HCT116 (cell line): Measurements from ENCODE around the gene ENPP5. TPM values are rescaled to one million over a fixed set of nuclear protein-coding genes. Genes with fewer than 3 reads are reported as not detected.

ENCODE experiments used
- ATAC-seq: fragments of 200-7000 bp; cut with Tn5 transposase; 2 replicates; pipeline ENCODE4 v1.9.1; 2020; ENCODE audit warnings: mild to moderate bottlenecking, moderate library complexity
- Bru-seq: library from RNA; stranded (reverse); fragments of 400-500 nt; gene quantifications from one replicate; lab custom pipeline; 2021; lab: Mats Ljungman, UMichigan
- BruChase-seq, 2 experiments: library from RNA; stranded (reverse); fragments of 400-500 nt; gene quantifications; one replicate each; lab custom pipeline; 2021; lab: Mats Ljungman, UMichigan
- BruUV-seq: library from RNA; stranded (reverse); fragments of 400-500 nt; replicated peaks from 2 replicates; lab custom pipeline; 2021; lab: Mats Ljungman, UMichigan
- CTCF ChIA-PET: fragments of 300-600 bp; sonication (Branson Sonifier 250); formaldehyde crosslinking; loops from one replicate; lab custom pipeline; 2021; ENCODE audit warnings: antibody characterized with exemption; lab: Charles Lee
- POLR2A ChIA-PET: fragments of 300-600, 350-600 bp; sonication (Branson Sonifier 250); formaldehyde crosslinking; loops from one replicate; lab custom pipeline; 2021; ENCODE audit warnings: antibody characterized with exemption; lab: Charles Lee
- RAD21 ChIA-PET, 2 experiments: fragments of 300-600 bp; sonication (Branson Sonifier 250); formaldehyde crosslinking; loops; one replicate each; lab custom pipeline; 2023; ENCODE audit warnings: low total read pairs in 2 of 2; ENCODE audit not compliant: uncharacterized antibody in 2 of 2, unreplicated experiment in 2 of 2, low non-redundant PET in 1 of 2; lab: Charles Lee
- DNase-seq: peaks from one replicate; pipeline ENCODE4 v3.0.0-alpha.2; 2010; ENCODE audit warnings: low read depth, low spot score
- H2AFZ ChIP-seq: fragments of 200-600 bp; shearing (Covaris generic), sonication (generic); 2 replicates; pipeline ENCODE4 v1.6.1; 2017; ENCODE audit warnings: low read depth, mixed run types, mixed read lengths, antibody characterized with exemption, low read length; ENCODE audit not compliant: poor library complexity, severe bottlenecking
- H3K27ac ChIP-seq: 2 replicates; pipeline ENCODE4 v1.5.1; 2012; ENCODE audit warnings: low read depth, low read length
- H3K27me3 ChIP-seq: fragments of 200-600 bp; sonication (generic); 2 replicates; pipeline ENCODE4 v1.6.1; 2016; ENCODE audit warnings: mixed run types, low read length, mixed read lengths; ENCODE audit not compliant: insufficient read depth
- H3K36me3 ChIP-seq, 2 experiments: fragments of 200-500 bp in 1 of 2; fragments of 200-600 bp in 1 of 2; sonication (Bioruptor generic) in 1 of 2; sonication (generic) in 1 of 2; 2 replicates each; pipeline versions ENCODE4 v1.5.1 to v1.6.1; 2014 to 2016; ENCODE audit warnings: low read length in 2 of 2, inconsistent platforms in 1 of 2, mixed read lengths in 1 of 2, mixed run types in 1 of 2; ENCODE audit not compliant: insufficient read depth in 2 of 2, control insufficient read depth in 1 of 2
- H3K4me1 ChIP-seq, 2 experiments: fragments of 200-600 bp in 1 of 2; sonication (generic) in 1 of 2; 2 replicates each; pipeline versions ENCODE4 v1.5.1 to v1.6.1; 2012 to 2017; ENCODE audit warnings: low read length in 2 of 2, inconsistent platforms in 1 of 2, mild to moderate bottlenecking in 1 of 2, mixed read lengths in 1 of 2, mixed run types in 1 of 2, moderate library complexity in 1 of 2; ENCODE audit not compliant: insufficient read depth in 2 of 2, control insufficient read depth in 1 of 2
- H3K4me2 ChIP-seq: fragments of 200-600 bp; sonication (generic); 2 replicates; pipeline ENCODE4 v1.6.1; 2017; ENCODE audit warnings: mixed run types, low read length, mixed read lengths
- H3K4me3 ChIP-seq, 2 experiments: fragments of 200-600 bp in 1 of 2; sonication (generic) in 1 of 2; replicated peaks in 1 of 2; 2 replicates each; pipeline ENCODE4 v1.5.1; 2011 to 2016; ENCODE audit warnings: low read length in 2 of 2, control low read depth in 1 of 2, low read depth in 1 of 2, mild to moderate bottlenecking in 1 of 2, mixed read lengths in 1 of 2, mixed run types in 1 of 2
- H3K79me2 ChIP-seq: fragments of 200-600 bp; sonication (generic); 2 replicates; pipeline ENCODE4 v1.6.1; 2017; ENCODE audit warnings: mild to moderate bottlenecking, mixed run types, low read length, moderate library complexity, mixed read lengths; ENCODE audit not compliant: insufficient read depth
- H3K9ac ChIP-seq: fragments of 200-600 bp; sonication (generic); 2 replicates; pipeline ENCODE4 v1.6.1; 2016; ENCODE audit warnings: low read length, mixed read lengths
- H3K9me2 ChIP-seq: fragments of 200-600 bp; sonication (generic), shearing (Covaris generic); 2 replicates; pipeline ENCODE4 v1.6.1; 2017; ENCODE audit warnings: mixed run types, mild to moderate bottlenecking, moderate library complexity; ENCODE audit not compliant: insufficient read depth
- H3K9me3 ChIP-seq, 2 experiments: fragments of 200-500 bp in 1 of 2; fragments of 200-600 bp in 1 of 2; sonication (Bioruptor generic) in 1 of 2; sonication (generic) in 1 of 2; 2 replicates each; pipeline ENCODE4 v1.6.1; 2014 to 2017; ENCODE audit warnings: low read length in 2 of 2, mixed read lengths in 2 of 2, inconsistent platforms in 1 of 2, low read depth in 1 of 2, mild to moderate bottlenecking in 1 of 2, mixed run types in 1 of 2, moderate library complexity in 1 of 2; ENCODE audit not compliant: control insufficient read depth in 1 of 2, insufficient read depth in 1 of 2
- H4K20me1 ChIP-seq: fragments of 200-600 bp; sonication (generic), shearing (Covaris generic); 2 replicates; pipeline ENCODE4 v1.6.1; 2017; ENCODE audit warnings: mixed run types, mild to moderate bottlenecking, moderate library complexity; ENCODE audit not compliant: insufficient read depth
- CBX3 ChIP-seq: IDR thresholded peaks from 2 replicates; pipeline ENCODE4 v1.6.1; 2012; ENCODE audit warnings: low read depth
- CEBPB ChIP-seq: IDR thresholded peaks from 2 replicates; pipeline ENCODE4 v1.6.1; 2012; ENCODE audit warnings: low read depth
- EGR1 ChIP-seq: IDR thresholded peaks from 2 replicates; pipeline ENCODE4 v1.6.1; 2012; ENCODE audit warnings: low read depth
- ELF1 ChIP-seq: IDR thresholded peaks from 2 replicates; pipeline ENCODE4 v1.6.1; 2012; ENCODE audit warnings: low read depth, borderline replicate concordance
- EZH2phosphoT487 ChIP-seq: fragments of 200-600 bp; IDR thresholded peaks from 2 replicates; pipeline ENCODE4 v1.6.1; 2018; ENCODE audit warnings: antibody characterized with exemption, borderline replicate concordance
- POLR2A ChIP-seq: IDR thresholded peaks from 2 replicates; pipeline ENCODE4 v1.7.0; 2011; ENCODE audit warnings: borderline replicate concordance; ENCODE audit not compliant: insufficient read depth, insufficient read length; ENCODE audit errors: extremely low read depth
- POLR2AphosphoS5 ChIP-seq: IDR thresholded peaks from 2 replicates; pipeline ENCODE4 v1.6.1; 2011; ENCODE audit warnings: mild to moderate bottlenecking, low read depth, low read length, moderate library complexity
- RAD21 ChIP-seq: IDR thresholded peaks from 2 replicates; pipeline ENCODE4 v1.6.1; 2012; ENCODE audit warnings: low read depth, mild to moderate bottlenecking
- SRF ChIP-seq: IDR thresholded peaks from 2 replicates; pipeline ENCODE4 v1.6.1; 2012; ENCODE audit warnings: low read depth
- TCF7L2 ChIP-seq: IDR thresholded peaks from 2 replicates; pipeline ENCODE4 v1.7.0; 2011; ENCODE audit warnings: borderline replicate concordance, inconsistent platforms; ENCODE audit not compliant: insufficient read depth, insufficient read length; ENCODE audit errors: extremely low read depth
- YY1 ChIP-seq: IDR thresholded peaks from 2 replicates; pipeline ENCODE4 v1.6.1; 2011; ENCODE audit warnings: low read length, low read depth, moderate library complexity, mild to moderate bottlenecking; ENCODE audit not compliant: insufficient replicate concordance; ENCODE audit errors: extremely low read depth
- ZNF274 ChIP-seq: fragments of 200-500 bp; sonication (Bioruptor generic); IDR thresholded peaks from 2 replicates; pipeline ENCODE4 v1.6.1; 2014; ENCODE audit warnings: mild to moderate bottlenecking, low read depth, low read length, inconsistent platforms
- intact Hi-C: fragments of 100-400 bp; cut with micrococcal nuclease; formaldehyde crosslinking; loops from 2 replicates; pipeline ENCODE4 v1.10.0; 2022
- long read RNA-seq: library from polyadenylated mRNA; unstranded; transcript quantifications from one replicate; pipeline ENCODE4 v2.0.0, GENCODE V29; 2021; ENCODE audit not compliant: unreplicated experiment
- polyA plus RNA-seq: library from polyadenylated mRNA; unstranded; fragments of >200 nt; gene quantifications from 2 replicates; pipeline ENCODE4 v1.2.1, GENCODE V29; 2012; ENCODE audit warnings: missing spikeins
- total RNA-seq: library from RNA; stranded (reverse); gene quantifications from one replicate; pipeline ENCODE4 v1.2.1, GENCODE V29; 2021; ENCODE audit not compliant: unreplicated experiment
- TF ChIP-seq, protein P1 (sequence below), 3 experiments: fragments of 200-600 bp in 1 of 3; sonication (generic) in 1 of 3; IDR thresholded peaks in 2 of 3; conservative IDR thresholded peaks in 1 of 3; 2 replicates each; pipeline ENCODE4 v1.5.1; 2012 to 2017; ENCODE audit warnings: low read depth in 2 of 3, low read length in 2 of 3, antibody characterized with exemption in 1 of 3, borderline replicate concordance in 1 of 3, control low read depth in 1 of 3, mild to moderate bottlenecking in 1 of 3, mixed read lengths in 1 of 3, mixed run types in 1 of 3, moderate library complexity in 1 of 3; ENCODE audit not compliant: insufficient read depth in 1 of 3
- TF ChIP-seq, protein P2 (sequence below): IDR thresholded peaks from 2 replicates; pipeline ENCODE4 v1.6.1; 2012
- TF ChIP-seq, protein P3 (sequence below): IDR thresholded peaks from 2 replicates; pipeline ENCODE4 v1.6.1; 2011; ENCODE audit warnings: mild to moderate bottlenecking, low read length, moderate library complexity; ENCODE audit not compliant: insufficient replicate concordance; ENCODE audit errors: extremely low read depth

Gene ENPP5, protein sequence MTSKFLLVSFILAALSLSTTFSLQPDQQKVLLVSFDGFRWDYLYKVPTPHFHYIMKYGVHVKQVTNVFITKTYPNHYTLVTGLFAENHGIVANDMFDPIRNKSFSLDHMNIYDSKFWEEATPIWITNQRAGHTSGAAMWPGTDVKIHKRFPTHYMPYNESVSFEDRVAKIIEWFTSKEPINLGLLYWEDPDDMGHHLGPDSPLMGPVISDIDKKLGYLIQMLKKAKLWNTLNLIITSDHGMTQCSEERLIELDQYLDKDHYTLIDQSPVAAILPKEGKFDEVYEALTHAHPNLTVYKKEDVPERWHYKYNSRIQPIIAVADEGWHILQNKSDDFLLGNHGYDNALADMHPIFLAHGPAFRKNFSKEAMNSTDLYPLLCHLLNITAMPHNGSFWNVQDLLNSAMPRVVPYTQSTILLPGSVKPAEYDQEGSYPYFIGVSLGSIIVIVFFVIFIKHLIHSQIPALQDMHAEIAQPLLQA
- total RNA-seq (4.5 TPM), Bru-seq, nascent RNA (percentile 58 among the genes with signal in this experiment), BruChase-seq, experiment 1, labeled RNA remaining after a 6-hour chase (percentile 48 among the genes with signal in this experiment), BruChase-seq, experiment 2, labeled RNA remaining after a 2-hour chase (percentile 72 among the genes with signal in this experiment)
- 2.0 and 3.5 TPM in 2 replicates for polyA plus RNA-seq
- long read RNA-seq, transcript ENPP5-201 (4 exons, 2,544 nt) = major isoform, 12 of 22 reads
- long read RNA-seq, partial matches to known transcripts = 1 of 22 reads
- long read RNA-seq, other reads (novel, unspliced or antisense) = 6 of 22 reads

DNA sequence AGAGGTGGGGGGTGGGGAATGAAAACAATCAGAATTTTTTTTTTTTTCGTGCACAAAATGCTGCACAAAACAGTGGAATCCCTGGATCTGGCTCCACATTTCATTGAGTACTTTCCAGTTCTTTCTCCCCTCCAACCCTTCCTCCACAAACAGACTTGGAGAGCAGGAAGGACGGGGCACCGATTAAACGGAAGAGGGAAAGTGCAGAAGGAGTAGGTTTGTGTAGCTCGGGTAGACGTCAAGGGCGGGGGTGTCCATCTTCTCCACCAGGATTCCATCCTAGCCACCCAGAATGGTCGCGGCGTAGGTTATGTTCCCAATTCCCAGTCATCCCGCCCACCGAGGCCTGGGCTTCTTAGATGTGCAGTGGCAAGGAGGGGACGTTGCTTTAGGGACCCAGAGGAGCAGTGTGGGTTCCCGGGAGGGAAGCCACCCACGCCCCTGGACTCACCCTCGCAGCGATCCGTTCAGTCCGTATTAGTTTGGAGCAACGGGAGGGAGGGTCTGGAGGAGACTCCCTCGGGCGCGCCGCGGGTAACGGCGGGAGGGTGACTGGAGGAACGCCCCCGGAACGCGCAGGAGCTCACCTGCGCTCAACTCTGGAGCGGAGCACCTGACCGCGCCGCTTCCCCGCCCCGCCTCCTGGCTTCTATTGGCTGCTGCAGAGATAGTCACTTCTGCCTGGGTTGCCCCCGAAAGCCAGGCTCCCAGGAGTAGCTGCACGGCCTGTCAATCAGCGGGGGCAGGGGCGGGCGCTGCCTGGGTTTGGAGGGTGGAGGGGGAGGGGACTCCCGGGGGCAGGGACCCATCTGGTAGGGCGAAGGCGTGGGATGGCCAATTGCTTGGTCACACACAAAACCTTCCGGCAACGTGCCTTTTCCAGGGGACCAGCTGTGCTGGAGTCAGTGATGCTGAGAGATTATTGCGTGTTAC is at the start of gene ENPP5:
Gene ENPP5, minus strand, starts transcription at position 624 of the 933 bp plus-strand sequence. CDS start 2,718 bp downstream, outside the sequence.
- Histone ChIP-seq H3K9me2 (no peaks in the 10 kb centered on the region), H4K20me1 (no peaks in the 10 kb centered on the region), H3K4me3 (peak within 1 kb of the TSS; percentile 79 to 88), H3K27ac (peak within 1 kb of the TSS; percentile 41; the same call in 1 of the 2 replicates), H3K4me2 (peak within 1 kb of the TSS; percentile 74), H3K9ac (peak within 1 kb of the TSS; percentile 67), H3K36me3 (no peaks in the 10 kb centered on the region), H3K27me3 (no peaks in the 10 kb centered on the region), H3K4me1 (peaks cover 0 to 13% of the 10 kb centered on the region in 2 experiments; a peak in 3 of 4 replicates), H2AFZ (peak within 1 kb of the TSS; percentile 81), H3K9me3 (no peaks in the 10 kb centered on the region), H3K79me2 (no peaks in the 10 kb centered on the region)
- POLR2A ChIA-PET = interaction anchor here (1.0 kb wide), 2 partner anchors 10 to 42 kb away, joined by 4 to 5 read pairs; no protein-coding TSS in a partner anchor
- no TSS peak for BruUV-seq
- RAD21 ChIA-PET = no interaction called here
- CTCF ChIA-PET = interaction anchor here (1.1 kb wide), 1 partner anchor 80 kb away, joined by 5 read pairs; no protein-coding TSS in a partner anchor
- DNase-seq (peak; percentile 87), ATAC-seq (peak; percentile 99)
- intact Hi-C loops = no loop called here
- peak; percentile 66 for TF ChIP-seq POLR2A
- TF ChIP-seq, protein P1, sequence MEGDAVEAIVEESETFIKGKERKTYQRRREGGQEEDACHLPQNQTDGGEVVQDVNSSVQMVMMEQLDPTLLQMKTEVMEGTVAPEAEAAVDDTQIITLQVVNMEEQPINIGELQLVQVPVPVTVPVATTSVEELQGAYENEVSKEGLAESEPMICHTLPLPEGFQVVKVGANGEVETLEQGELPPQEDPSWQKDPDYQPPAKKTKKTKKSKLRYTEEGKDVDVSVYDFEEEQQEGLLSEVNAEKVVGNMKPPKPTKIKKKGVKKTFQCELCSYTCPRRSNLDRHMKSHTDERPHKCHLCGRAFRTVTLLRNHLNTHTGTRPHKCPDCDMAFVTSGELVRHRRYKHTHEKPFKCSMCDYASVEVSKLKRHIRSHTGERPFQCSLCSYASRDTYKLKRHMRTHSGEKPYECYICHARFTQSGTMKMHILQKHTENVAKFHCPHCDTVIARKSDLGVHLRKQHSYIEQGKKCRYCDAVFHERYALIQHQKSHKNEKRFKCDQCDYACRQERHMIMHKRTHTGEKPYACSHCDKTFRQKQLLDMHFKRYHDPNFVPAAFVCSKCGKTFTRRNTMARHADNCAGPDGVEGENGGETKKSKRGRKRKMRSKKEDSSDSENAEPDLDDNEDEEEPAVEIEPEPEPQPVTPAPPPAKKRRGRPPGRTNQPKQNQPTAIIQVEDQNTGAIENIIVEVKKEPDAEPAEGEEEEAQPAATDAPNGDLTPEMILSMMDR (IDR thresholded peaks at IDR 0.05 in 2 of 3, conservative IDR thresholded peaks at IDR 0.05 in 1 of 3; ENCODE audit: borderline replicate concordance in 1 of 3, insufficient read depth in 1 of 3, low read depth in 2 of 3, low read length in 2 of 3) = no peak
- no peak for TF ChIP-seq SRF
- TF ChIP-seq, protein P2, sequence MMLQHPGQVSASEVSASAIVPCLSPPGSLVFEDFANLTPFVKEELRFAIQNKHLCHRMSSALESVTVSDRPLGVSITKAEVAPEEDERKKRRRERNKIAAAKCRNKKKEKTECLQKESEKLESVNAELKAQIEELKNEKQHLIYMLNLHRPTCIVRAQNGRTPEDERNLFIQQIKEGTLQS = no peak
- no peak for TF ChIP-seq TCF7L2
- peak; percentile 89 for TF ChIP-seq POLR2AphosphoS5
- TF ChIP-seq CEBPB = no peak
- no peak for TF ChIP-seq YY1
- no peak for TF ChIP-seq RAD21
- no peak for TF ChIP-seq CBX3
- TF ChIP-seq, protein P3, sequence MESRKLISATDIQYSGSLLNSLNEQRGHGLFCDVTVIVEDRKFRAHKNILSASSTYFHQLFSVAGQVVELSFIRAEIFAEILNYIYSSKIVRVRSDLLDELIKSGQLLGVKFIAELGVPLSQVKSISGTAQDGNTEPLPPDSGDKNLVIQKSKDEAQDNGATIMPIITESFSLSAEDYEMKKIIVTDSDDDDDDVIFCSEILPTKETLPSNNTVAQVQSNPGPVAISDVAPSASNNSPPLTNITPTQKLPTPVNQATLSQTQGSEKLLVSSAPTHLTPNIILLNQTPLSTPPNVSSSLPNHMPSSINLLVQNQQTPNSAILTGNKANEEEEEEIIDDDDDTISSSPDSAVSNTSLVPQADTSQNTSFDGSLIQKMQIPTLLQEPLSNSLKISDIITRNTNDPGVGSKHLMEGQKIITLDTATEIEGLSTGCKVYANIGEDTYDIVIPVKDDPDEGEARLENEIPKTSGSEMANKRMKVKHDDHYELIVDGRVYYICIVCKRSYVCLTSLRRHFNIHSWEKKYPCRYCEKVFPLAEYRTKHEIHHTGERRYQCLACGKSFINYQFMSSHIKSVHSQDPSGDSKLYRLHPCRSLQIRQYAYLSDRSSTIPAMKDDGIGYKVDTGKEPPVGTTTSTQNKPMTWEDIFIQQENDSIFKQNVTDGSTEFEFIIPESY = no peak
- TF ChIP-seq EZH2phosphoT487 = no peak
- no peak for TF ChIP-seq ELF1
- no peak for TF ChIP-seq ZNF274
- TF ChIP-seq EGR1 = peak; percentile 84
